22Rv1 (cell line): ENCODE results near the gene ANKS1B.

Source experiments
- ZFX ChIP-seq: fragments of 450-650 bp; IDR thresholded peaks from 2 replicates; pipeline ENCODE4 v1.6.1; 2017; ENCODE audit warnings: antibody characterized with exemption, borderline replicate concordance
- TF ChIP-seq, protein P1 (sequence below): fragments of 450-650 bp; IDR thresholded peaks from 2 replicates; pipeline ENCODE4 v1.5.1; 2017; ENCODE audit warnings: mild to moderate bottlenecking

DNA sequence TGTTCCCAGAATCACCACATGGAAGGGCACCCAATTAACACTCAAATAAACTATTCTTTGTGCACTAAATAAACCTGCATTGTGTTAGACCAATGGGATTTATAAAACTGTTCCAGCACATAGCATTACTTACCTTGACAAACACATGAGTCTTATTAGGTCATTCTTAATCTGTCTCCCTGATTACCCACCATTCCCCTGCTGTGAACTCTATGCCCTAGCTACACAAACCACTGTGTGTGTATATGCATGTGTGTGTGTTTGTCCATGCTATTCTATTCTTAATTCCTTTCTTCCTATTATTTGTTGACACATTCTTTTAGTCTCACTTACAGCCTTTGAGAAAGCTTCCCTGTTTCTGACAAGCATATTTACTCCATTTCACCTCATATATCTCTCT lies 640.8 kb downstream of the ANKS1B start:
- TF ChIP-seq, protein P1, sequence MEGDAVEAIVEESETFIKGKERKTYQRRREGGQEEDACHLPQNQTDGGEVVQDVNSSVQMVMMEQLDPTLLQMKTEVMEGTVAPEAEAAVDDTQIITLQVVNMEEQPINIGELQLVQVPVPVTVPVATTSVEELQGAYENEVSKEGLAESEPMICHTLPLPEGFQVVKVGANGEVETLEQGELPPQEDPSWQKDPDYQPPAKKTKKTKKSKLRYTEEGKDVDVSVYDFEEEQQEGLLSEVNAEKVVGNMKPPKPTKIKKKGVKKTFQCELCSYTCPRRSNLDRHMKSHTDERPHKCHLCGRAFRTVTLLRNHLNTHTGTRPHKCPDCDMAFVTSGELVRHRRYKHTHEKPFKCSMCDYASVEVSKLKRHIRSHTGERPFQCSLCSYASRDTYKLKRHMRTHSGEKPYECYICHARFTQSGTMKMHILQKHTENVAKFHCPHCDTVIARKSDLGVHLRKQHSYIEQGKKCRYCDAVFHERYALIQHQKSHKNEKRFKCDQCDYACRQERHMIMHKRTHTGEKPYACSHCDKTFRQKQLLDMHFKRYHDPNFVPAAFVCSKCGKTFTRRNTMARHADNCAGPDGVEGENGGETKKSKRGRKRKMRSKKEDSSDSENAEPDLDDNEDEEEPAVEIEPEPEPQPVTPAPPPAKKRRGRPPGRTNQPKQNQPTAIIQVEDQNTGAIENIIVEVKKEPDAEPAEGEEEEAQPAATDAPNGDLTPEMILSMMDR: no peak
- TF ChIP-seq ZFX: no peak
